ENCODE results near the gene ABHD10. TPM values are rescaled to one million over a fixed set of nuclear protein-coding genes. Genes with fewer than 3 reads are reported as not detected.

The ABHD10 gene
- total and polyA plus RNA-seq, 10 of the 15 experiments (the other 5 are each of a cell fraction or from before 2014, with no cell fraction given) = 12.3 to 51.0 (median 28.9) TPM

DNA sequence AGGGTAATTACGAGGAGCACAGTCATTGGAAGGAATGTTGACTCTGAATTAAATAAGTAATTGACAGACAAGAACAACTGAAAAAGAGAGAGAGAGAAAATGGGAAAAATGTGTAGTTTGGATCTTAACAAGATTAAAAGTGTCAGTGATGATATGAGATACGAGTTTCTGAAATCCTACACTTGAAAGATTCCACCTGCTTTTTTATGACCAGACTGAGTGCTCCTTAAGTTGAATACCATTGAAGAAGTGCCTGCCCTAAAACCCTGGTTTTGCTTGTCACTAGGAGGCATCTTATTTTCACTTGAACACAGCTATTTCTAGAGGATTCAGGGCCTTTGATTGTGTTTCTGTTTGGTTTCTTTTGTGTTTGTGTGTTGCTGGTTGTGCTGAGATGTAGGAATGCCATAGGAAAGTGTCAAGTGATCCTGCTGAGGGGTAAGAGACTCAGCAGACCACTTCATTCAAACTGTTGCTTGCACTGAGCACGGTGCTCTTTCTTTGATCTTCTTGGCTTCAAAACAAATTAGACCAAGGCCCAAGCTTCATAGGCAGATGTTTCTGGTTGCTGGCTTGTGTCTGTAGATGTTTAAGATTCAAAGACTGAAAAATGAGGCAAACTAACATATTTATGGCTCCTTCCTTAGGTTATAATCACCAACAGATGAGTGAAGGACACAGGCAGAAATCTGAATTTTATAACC, 17.2 kb upstream of the ABHD10 start:
- H3K9ac ChIP-seq (ENCODE audit: control insufficient read depth, insufficient read depth, low read length) = no peak overlapping the region
- POLR2A ChIA-PET = no interaction called here
- H3K27ac ChIP-seq (ENCODE audit: control insufficient read depth, insufficient read depth) = no peak overlapping the region
- 13% methylated on average over 3 of the region's 3 CpGs for WGBS (ENCODE audit: insufficient coverage, insufficient replicate concordance, low lambda C conversion rate, missing lambda C conversion rate)
- RAD21 ChIA-PET (ENCODE audit: unreplicated experiment) = interaction anchor here (0.9 to 1.9 kb wide), 6 partner anchors 10 to 292 kb away, joined by 3 to 7 read pairs (median 4); no protein-coding TSS in a partner anchor
- TF ChIP-seq, protein P1, sequence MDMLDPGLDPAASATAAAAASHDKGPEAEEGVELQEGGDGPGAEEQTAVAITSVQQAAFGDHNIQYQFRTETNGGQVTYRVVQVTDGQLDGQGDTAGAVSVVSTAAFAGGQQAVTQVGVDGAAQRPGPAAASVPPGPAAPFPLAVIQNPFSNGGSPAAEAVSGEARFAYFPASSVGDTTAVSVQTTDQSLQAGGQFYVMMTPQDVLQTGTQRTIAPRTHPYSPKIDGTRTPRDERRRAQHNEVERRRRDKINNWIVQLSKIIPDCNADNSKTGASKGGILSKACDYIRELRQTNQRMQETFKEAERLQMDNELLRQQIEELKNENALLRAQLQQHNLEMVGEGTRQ (IDR thresholded peaks at IDR 0.05; ENCODE audit: borderline replicate concordance, low read depth, low read length) = no peak
- TF ChIP-seq, protein P2, sequence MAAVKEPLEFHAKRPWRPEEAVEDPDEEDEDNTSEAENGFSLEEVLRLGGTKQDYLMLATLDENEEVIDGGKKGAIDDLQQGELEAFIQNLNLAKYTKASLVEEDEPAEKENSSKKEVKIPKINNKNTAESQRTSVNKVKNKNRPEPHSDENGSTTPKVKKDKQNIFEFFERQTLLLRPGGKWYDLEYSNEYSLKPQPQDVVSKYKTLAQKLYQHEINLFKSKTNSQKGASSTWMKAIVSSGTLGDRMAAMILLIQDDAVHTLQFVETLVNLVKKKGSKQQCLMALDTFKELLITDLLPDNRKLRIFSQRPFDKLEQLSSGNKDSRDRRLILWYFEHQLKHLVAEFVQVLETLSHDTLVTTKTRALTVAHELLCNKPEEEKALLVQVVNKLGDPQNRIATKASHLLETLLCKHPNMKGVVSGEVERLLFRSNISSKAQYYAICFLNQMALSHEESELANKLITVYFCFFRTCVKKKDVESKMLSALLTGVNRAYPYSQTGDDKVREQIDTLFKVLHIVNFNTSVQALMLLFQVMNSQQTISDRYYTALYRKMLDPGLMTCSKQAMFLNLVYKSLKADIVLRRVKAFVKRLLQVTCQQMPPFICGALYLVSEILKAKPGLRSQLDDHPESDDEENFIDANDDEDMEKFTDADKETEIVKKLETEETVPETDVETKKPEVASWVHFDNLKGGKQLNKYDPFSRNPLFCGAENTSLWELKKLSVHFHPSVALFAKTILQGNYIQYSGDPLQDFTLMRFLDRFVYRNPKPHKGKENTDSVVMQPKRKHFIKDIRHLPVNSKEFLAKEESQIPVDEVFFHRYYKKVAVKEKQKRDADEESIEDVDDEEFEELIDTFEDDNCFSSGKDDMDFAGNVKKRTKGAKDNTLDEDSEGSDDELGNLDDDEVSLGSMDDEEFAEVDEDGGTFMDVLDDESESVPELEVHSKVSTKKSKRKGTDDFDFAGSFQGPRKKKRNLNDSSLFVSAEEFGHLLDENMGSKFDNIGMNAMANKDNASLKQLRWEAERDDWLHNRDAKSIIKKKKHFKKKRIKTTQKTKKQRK (IDR thresholded peaks at IDR 0.05; ENCODE audit: low read depth, low read length) = no peak
- TF ChIP-seq NFXL1 (IDR thresholded peaks at IDR 0.05; ENCODE audit: borderline replicate concordance) (no peak), ZNF217 (IDR thresholded peaks at IDR 0.05) (no peak), SIX5 (IDR thresholded peaks at IDR 0.05; ENCODE audit: low read depth, low read length, severe bottlenecking) (no peak), MTA3 (IDR thresholded peaks at IDR 0.05; ENCODE audit: borderline replicate concordance, low read length) (no peak)
- TF ChIP-seq, protein P3, sequence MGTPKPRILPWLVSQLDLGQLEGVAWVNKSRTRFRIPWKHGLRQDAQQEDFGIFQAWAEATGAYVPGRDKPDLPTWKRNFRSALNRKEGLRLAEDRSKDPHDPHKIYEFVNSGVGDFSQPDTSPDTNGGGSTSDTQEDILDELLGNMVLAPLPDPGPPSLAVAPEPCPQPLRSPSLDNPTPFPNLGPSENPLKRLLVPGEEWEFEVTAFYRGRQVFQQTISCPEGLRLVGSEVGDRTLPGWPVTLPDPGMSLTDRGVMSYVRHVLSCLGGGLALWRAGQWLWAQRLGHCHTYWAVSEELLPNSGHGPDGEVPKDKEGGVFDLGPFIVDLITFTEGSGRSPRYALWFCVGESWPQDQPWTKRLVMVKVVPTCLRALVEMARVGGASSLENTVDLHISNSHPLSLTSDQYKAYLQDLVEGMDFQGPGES (IDR thresholded peaks at IDR 0.05) = no peak
- no peaks in the 10 kb centered on the region for H4K20me1 ChIP-seq (ENCODE audit: control insufficient read depth, insufficient read depth)
- H2AFZ ChIP-seq (ENCODE audit: control insufficient read depth, low read depth, low read length) = no peak overlapping the region
- no peak for FAIRE-seq
- CTCF ChIA-PET = interaction anchor here (0.8 to 8.4 kb wide), 7 partner anchors 52 to 245 kb away, joined by 3 to 69 read pairs (median 3); partner anchors contain the start of gene PHLDB2
- no peaks in the 10 kb centered on the region for H3K9me3 ChIP-seq (replicated peaks; ENCODE audit: control insufficient read depth, insufficient read depth, low read length)
- no TSS peak for BruUV-seq (replicated peaks)
- H3K4me3 ChIP-seq = no peak overlapping the region
- in situ Hi-C loops (cut with MboI) (no loop called here), intact Hi-C loops (cut with micrococcal nuclease; ENCODE audit: unreplicated experiment) (no loop called here)
- H3K4me2 ChIP-seq (ENCODE audit: control insufficient read depth, insufficient read depth) = no peak overlapping the region
- ATAC-seq = no peak
- no peak for DNase-seq (ENCODE audit: low read depth, low spot score)
- H3K79me2 ChIP-seq (ENCODE audit: control insufficient read depth, insufficient read depth, low read length) = no peaks in the 10 kb centered on the region
- no peaks in the 10 kb centered on the region for H3K4me1 ChIP-seq (ENCODE audit: control insufficient read depth, insufficient read depth, low read length)
- SMC1A ChIA-PET (ENCODE audit: uncharacterized antibody, unreplicated experiment) = interaction anchor here (0.9 to 23.3 kb wide), 9 partner anchors 8 to 265 kb away, joined by 3 to 424 read pairs (median 5); no protein-coding TSS in a partner anchor
- peaks cover 0 to 4% of the 10 kb centered on the region in 2 experiments; a peak in 1 of 4 replicates for H3K27me3 ChIP-seq (replicated peaks in 1 of 2; ENCODE audit: control insufficient read depth in 2 of 2, insufficient read depth in 2 of 2, low read length in 1 of 2)
- no peaks in the 10 kb centered on the region for H3K36me3 ChIP-seq (ENCODE audit: control insufficient read depth in 2 of 2, insufficient read depth in 2 of 2, low read length in 1 of 2)

Data from GM12878 (cell line).